Measurements from ENCODE around the gene PIK3R2.

The PIK3R2 gene

GRCh38 chr19:18174983-18175382 is 22.0 kb downstream of the PIK3R2 start:
- TF ChIP-seq CTCF (IDR thresholded peaks at IDR 0.05; ENCODE audit: extremely low read depth, missing control alignments), result no peak
- DNase-seq (ENCODE audit: low spot score), result no peak

- no peak for TF ChIP-seq CTCF (IDR thresholded peaks at IDR 0.05; ENCODE audit: extremely low read depth, missing control alignments)
- no peak for DNase-seq (ENCODE audit: low spot score)
Measured at GRCh38 chr19:18176367-18177310, 23.7 kb downstream of the PIK3R2 start.

GRCh38 chr19:18179957-18180356 is 27.0 kb downstream of the PIK3R2 start:
- no peak for TF ChIP-seq CTCF (IDR thresholded peaks at IDR 0.05; ENCODE audit: extremely low read depth, missing control alignments)
- no peak for DNase-seq (ENCODE audit: low spot score)

GRCh38 chr19:18183529-18183928 is 30.6 kb downstream of the PIK3R2 start:
- no peak for DNase-seq (ENCODE audit: low spot score)
- TF ChIP-seq CTCF (IDR thresholded peaks at IDR 0.05; ENCODE audit: extremely low read depth, missing control alignments), result no peak

- DNase-seq (ENCODE audit: low spot score), result no peak
- no peak for TF ChIP-seq CTCF (IDR thresholded peaks at IDR 0.05; ENCODE audit: extremely low read depth, missing control alignments)
Measured at GRCh38 chr19:18185538-18185937, 32.6 kb downstream of the PIK3R2 start.

- no peak for TF ChIP-seq CTCF (IDR thresholded peaks at IDR 0.05; ENCODE audit: extremely low read depth, missing control alignments)
- no peak for DNase-seq (ENCODE audit: low spot score)
Measured at GRCh38 chr19:18190278-18190677, 37.3 kb downstream of the PIK3R2 start.

GRCh38 chr19:18191640-18192062 is 38.7 kb downstream of the PIK3R2 start:
- DNase-seq (ENCODE audit: low spot score), result no peak
- TF ChIP-seq CTCF (IDR thresholded peaks at IDR 0.05; ENCODE audit: extremely low read depth, missing control alignments), result no peak

Measured in GM20000 (cell line).